ENCODE measurements around the gene COL28A1. TPM values are rescaled to one million over a fixed set of nuclear protein-coding genes. Genes with fewer than 3 reads are reported as not detected.
"Not testable (repeated sequence)": the region's sequence is repeated elsewhere in the genome, so short reads cannot be mapped to it uniquely, and the experiment has no call there.

COL28A1 gene
- total RNA-seq, 1 donor from 2014 or later, result not detected

- DNase-seq (ENCODE audit: low spot score), result no peak
Measured at GRCh38 chr7:7519528-7519927, 16.1 kb downstream of the COL28A1 start.

GRCh38 chr7:7519056-7519455 lies 16.6 kb downstream of the COL28A1 start:
- no peak for DNase-seq (ENCODE audit: low spot score)

- no peak for DNase-seq (ENCODE audit: low spot score)
Measured at GRCh38 chr7:7517754-7518153, 17.9 kb downstream of the COL28A1 start.

- DNase-seq (ENCODE audit: low spot score), result no peak
Measured at GRCh38 chr7:7516662-7517061, 19.0 kb downstream of the COL28A1 start.

- no peak for DNase-seq (ENCODE audit: low spot score)
Measured at GRCh38 chr7:7516156-7516555, 19.5 kb downstream of the COL28A1 start.

GRCh38 chr7:7512861-7513597 lies 22.6 kb downstream of the COL28A1 start:
- DNase-seq (ENCODE audit: low spot score), result peak; percentile 11

GRCh38 chr7:7510794-7511193 lies 24.9 kb downstream of the COL28A1 start:
- no peak for DNase-seq (ENCODE audit: low spot score)

- DNase-seq (ENCODE audit: low spot score), result no peak
Measured at GRCh38 chr7:7505915-7506314, 29.8 kb downstream of the COL28A1 start.

GRCh38 chr7:7504910-7505704 lies 30.6 kb downstream of the COL28A1 start:
- no peak for DNase-seq (ENCODE audit: low spot score)

GRCh38 chr7:7499892-7500291 lies 35.8 kb downstream of the COL28A1 start:
- DNase-seq (ENCODE audit: low spot score), result no peak

GRCh38 chr7:7498856-7499255 lies 36.8 kb downstream of the COL28A1 start:
- no peak for DNase-seq (ENCODE audit: low spot score)

- DNase-seq (ENCODE audit: low spot score), result no peak
Measured at GRCh38 chr7:7496311-7496710, 39.4 kb downstream of the COL28A1 start.

GRCh38 chr7:7495171-7495570 lies 40.5 kb downstream of the COL28A1 start:
- DNase-seq (ENCODE audit: low spot score), result no peak

- no peak for DNase-seq (ENCODE audit: low spot score)
Measured at GRCh38 chr7:7491044-7491443, 44.6 kb downstream of the COL28A1 start.

- no peak for DNase-seq (ENCODE audit: low spot score)
Measured at GRCh38 chr7:7490003-7490402, 45.7 kb downstream of the COL28A1 start.

GRCh38 chr7:7489546-7489945 lies 46.1 kb downstream of the COL28A1 start:
- no peak for DNase-seq (ENCODE audit: low spot score)

- DNase-seq (ENCODE audit: low spot score), result no peak
Measured at GRCh38 chr7:7486362-7486761, 49.3 kb downstream of the COL28A1 start.

GRCh38 chr7:7484072-7484471 lies 51.6 kb downstream of the COL28A1 start:
- DNase-seq (ENCODE audit: low spot score), result no peak

GRCh38 chr7:7481802-7482201 lies 53.9 kb downstream of the COL28A1 start:
- DNase-seq (ENCODE audit: low spot score), result no peak

- DNase-seq (ENCODE audit: low spot score), result no peak
Measured at GRCh38 chr7:7479275-7479805, 56.3 kb downstream of the COL28A1 start.

GRCh38 chr7:7478569-7478968 lies 57.1 kb downstream of the COL28A1 start:
- DNase-seq (ENCODE audit: low spot score), result no peak

- DNase-seq (ENCODE audit: low spot score), result not testable (repeated sequence)
Measured at GRCh38 chr7:7477641-7478040, 58.0 kb downstream of the COL28A1 start.

- DNase-seq (ENCODE audit: low spot score), result no peak
Measured at GRCh38 chr7:7476381-7476780, 59.3 kb downstream of the COL28A1 start.

All from umbilical cord (tissue), 2 donors.